Fibroblast of lung (primary cell): ENCODE measurements around the gene PEX13.
"Not testable (repeated sequence)": the region's sequence is repeated elsewhere in the genome, so short reads cannot be mapped to it uniquely, and the experiment has no call there.

Experiments used
- EZH2 ChIP-seq: IDR thresholded peaks from 2 replicates; pipeline ENCODE4 v1.5.1; 2012; ENCODE audit warnings: low read length, control low read depth, mild to moderate bottlenecking; ENCODE audit errors: missing control alignments
- TF ChIP-seq, protein P1 (sequence below), 2 donors: IDR thresholded peaks in 1 of 2; conservative IDR thresholded peaks in 1 of 2; 1 replicate in 1 of 2; 2 replicates in 1 of 2; pipeline ENCODE4 v1.5.1; 2011 to 2012; ENCODE audit warnings: low read length in 2 of 2, control low read depth in 1 of 2, inconsistent platforms in 1 of 2, low read depth in 1 of 2, mild to moderate bottlenecking in 1 of 2

DNA sequence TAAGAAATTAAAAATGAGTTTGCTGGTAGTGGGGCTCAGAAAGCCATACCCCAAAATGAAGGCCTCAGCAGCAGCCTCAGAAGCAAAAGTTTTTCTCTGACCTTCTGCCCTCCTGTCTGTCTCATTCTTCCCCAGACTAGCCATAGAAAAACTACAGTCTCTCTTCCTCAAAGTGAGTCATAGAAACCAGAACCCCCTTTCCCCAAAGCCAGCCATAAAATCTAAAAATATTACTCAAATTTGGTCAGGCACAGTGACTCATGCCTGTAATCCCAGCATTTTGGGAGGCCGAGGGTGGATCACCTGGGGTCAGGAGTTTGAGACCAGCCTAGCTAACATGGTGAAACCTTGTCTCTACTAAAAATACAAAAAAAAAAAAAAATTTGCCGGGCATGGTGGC, 5.2 kb upstream of the PEX13 start:
- TF ChIP-seq, protein P1, sequence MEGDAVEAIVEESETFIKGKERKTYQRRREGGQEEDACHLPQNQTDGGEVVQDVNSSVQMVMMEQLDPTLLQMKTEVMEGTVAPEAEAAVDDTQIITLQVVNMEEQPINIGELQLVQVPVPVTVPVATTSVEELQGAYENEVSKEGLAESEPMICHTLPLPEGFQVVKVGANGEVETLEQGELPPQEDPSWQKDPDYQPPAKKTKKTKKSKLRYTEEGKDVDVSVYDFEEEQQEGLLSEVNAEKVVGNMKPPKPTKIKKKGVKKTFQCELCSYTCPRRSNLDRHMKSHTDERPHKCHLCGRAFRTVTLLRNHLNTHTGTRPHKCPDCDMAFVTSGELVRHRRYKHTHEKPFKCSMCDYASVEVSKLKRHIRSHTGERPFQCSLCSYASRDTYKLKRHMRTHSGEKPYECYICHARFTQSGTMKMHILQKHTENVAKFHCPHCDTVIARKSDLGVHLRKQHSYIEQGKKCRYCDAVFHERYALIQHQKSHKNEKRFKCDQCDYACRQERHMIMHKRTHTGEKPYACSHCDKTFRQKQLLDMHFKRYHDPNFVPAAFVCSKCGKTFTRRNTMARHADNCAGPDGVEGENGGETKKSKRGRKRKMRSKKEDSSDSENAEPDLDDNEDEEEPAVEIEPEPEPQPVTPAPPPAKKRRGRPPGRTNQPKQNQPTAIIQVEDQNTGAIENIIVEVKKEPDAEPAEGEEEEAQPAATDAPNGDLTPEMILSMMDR (conservative IDR thresholded peaks at IDR 0.05 in 1 of 2, IDR thresholded peaks at IDR 0.05 in 1 of 2; ENCODE audit: low read depth in 1 of 2, low read length in 2 of 2): not testable (repeated sequence)
- TF ChIP-seq EZH2: not testable (repeated sequence)
